Right cardiac atrium (tissue), 5 donors: ENCODE measurements around the gene NPR1. TPM values are rescaled to one million over a fixed set of nuclear protein-coding genes. Genes with fewer than 3 reads are reported as not detected.
"Not testable (repeated sequence)": the region's sequence is repeated elsewhere in the genome, so short reads cannot be mapped to it uniquely, and the experiment has no call there.

Experiments used
- ATAC-seq, 2 donors: fragments of 200-7000 bp; cut with Tn5 transposase; one replicate each; pipeline versions ENCODE4 v1.8.0 to v1.9.1; 2020; ENCODE audit warnings: moderate library complexity in 2 of 2, mild to moderate bottlenecking in 1 of 2
- DNase-seq, 3 donors: peaks; one replicate each; pipeline ENCODE4 v3.0.0-alpha.2; 2020
- H3K27ac ChIP-seq: one replicate; pipeline ENCODE4 v1.5.1; 2013; ENCODE audit warnings: mild to moderate bottlenecking, low read length, control low read depth, moderate library complexity
- H3K27me3 ChIP-seq: one replicate; pipeline ENCODE4 v1.6.1; 2013; ENCODE audit not compliant: control insufficient read depth, insufficient read depth
- H3K4me1 ChIP-seq: one replicate; pipeline ENCODE4 v1.6.1; 2013; ENCODE audit warnings: low read length; ENCODE audit not compliant: control insufficient read depth, insufficient read depth
- H3K4me3 ChIP-seq: one replicate; pipeline ENCODE4 v1.5.1; 2013; ENCODE audit warnings: low read length, control low read depth
- H3K9me3 ChIP-seq: one replicate; pipeline ENCODE4 v1.6.1; 2013; ENCODE audit warnings: low read length; ENCODE audit not compliant: control insufficient read depth
- WGBS: extraction: QIAGEN DNeasy Blood & Tissue Kit; methylation state at CpG from one replicate; pipeline ENCODE4 v1.1.7; 2013; 5-methylcytosine and 5-hydroxymethylcytosine counted together
- intact Hi-C, 4 donors: fragments of 100-400 bp; cut with DNase I; formaldehyde crosslinking; loops; one replicate each; pipeline versions ENCODE4 v1.11.0 to v1.14.0; 2022 to 2023
- polyA plus RNA-seq: library from polyadenylated mRNA; stranded (reverse); fragments of 200-250 nt; gene quantifications from one replicate; pipeline ENCODE4 v1.2.3, GENCODE V29; 2013
- total RNA-seq, 4 donors: library from RNA; stranded (reverse); fragmentation: NEBNext Ultra II Directional; extraction: Animal tissue kit (Norgen Biotek cat#: 25700); gene quantifications; one replicate each; pipeline ENCODE4 v1.2.1, GENCODE V29; 2021
- donor health status: healthy with polysubstance abuse.
- donor health status: DM: no; HTN: yes; CAD: no.
- donor health status: DM: no; HTN: no; CAD: no.
- donor health status: DM: no; HTN: yes; CAD: no; lungs with severe emphysema.
- donor health status: DM: yes; HTN: yes; CAD: no.

The NPR1 gene
- total and polyA plus RNA-seq, 5 donors: 21.2 to 31.2 (median 26.0) TPM

GRCh38 chr1:153638261-153638660, 40.2 kb upstream of the NPR1 start:
- no peaks in the 10 kb centered on the region for H3K27me3 ChIP-seq
- intact Hi-C loops: no loop called here
- H3K9me3 ChIP-seq: no peaks in the 10 kb centered on the region
- ATAC-seq (no peak), DNase-seq (no peak)
- WGBS: 75% methylated on average over 6 of the region's 6 CpGs
- peaks cover 11% of the 10 kb centered on the region for H3K4me1 ChIP-seq
- peak overlapping the region; percentile 40 for H3K27ac ChIP-seq
- no peak overlapping the region for H3K4me3 ChIP-seq

GRCh38 chr1:153639280-153639679, 39.2 kb upstream of the NPR1 start:
- Histone ChIP-seq H3K9me3 (no peaks in the 10 kb centered on the region), H3K4me1 (peaks cover 8% of the 10 kb centered on the region), H3K27ac (peak overlapping the region; percentile 53), H3K27me3 (no peaks in the 10 kb centered on the region), H3K4me3 (no peak overlapping the region)
- intact Hi-C loops: no loop called here
- ATAC-seq (peak in 1 of 2 donors; percentile 61), DNase-seq (no peak)
- 67% methylated on average over 3 of the region's 3 CpGs for whole genome bisulfite sequencing

GRCh38 chr1:153640213-153640612, 38.3 kb upstream of the NPR1 start:
- DNase-seq, ATAC-seq, H3K9me3 ChIP-seq, H3K4me3 ChIP-seq, intact Hi-C loops, H3K4me1 ChIP-seq, H3K27me3 ChIP-seq: not testable (repeated sequence)
- 92% methylated on average over 5 of the region's 5 CpGs for WGBS
- peak overlapping the region; percentile 39 for H3K27ac ChIP-seq

- intact Hi-C loops: no loop called here
- Histone ChIP-seq H3K9me3 (no peaks in the 10 kb centered on the region), H3K27me3 (no peaks in the 10 kb centered on the region), H3K27ac (no peak overlapping the region), H3K4me1 (peaks cover 5% of the 10 kb centered on the region), H3K4me3 (no peak overlapping the region)
- DNase-seq (no peak), ATAC-seq (no peak)
- WGBS: 59% methylated on average over 6 of the region's 6 CpGs
Measured at GRCh38 chr1:153640861-153641260, 37.6 kb upstream of the NPR1 start.

GRCh38 chr1:153642161-153642560, 36.3 kb upstream of the NPR1 start:
- ATAC-seq: no peak
- 74% methylated on average over 11 of the region's 11 CpGs for WGBS

GRCh38 chr1:153643100-153643499, 35.4 kb upstream of the NPR1 start:
- DNase-seq (no peak), ATAC-seq (no peak)
- no peaks in the 10 kb centered on the region for H3K27me3 ChIP-seq
- peaks cover 5% of the 10 kb centered on the region for H3K4me1 ChIP-seq
- H3K9me3 ChIP-seq: no peaks in the 10 kb centered on the region
- no peak overlapping the region for H3K27ac ChIP-seq
- 89% methylated on average over 11 of the region's 11 CpGs for WGBS
- intact Hi-C loops: no loop called here
- H3K4me3 ChIP-seq: no peak overlapping the region

More at GRCh38 chr1:153642161-153642560, 36.3 kb upstream of the NPR1 start:
- H3K27me3 ChIP-seq: no peaks in the 10 kb centered on the region
- no peak overlapping the region for H3K27ac ChIP-seq
- DNase-seq: no peak
- peaks cover 3% of the 10 kb centered on the region for H3K4me1 ChIP-seq
- H3K4me3 ChIP-seq: no peak overlapping the region
- no peaks in the 10 kb centered on the region for H3K9me3 ChIP-seq
- intact Hi-C loops: no loop called here

- intact Hi-C loops: no loop called here
- no peak for DNase-seq
Measured at GRCh38 chr1:153643816-153644215, 34.7 kb upstream of the NPR1 start.

GRCh38 chr1:153646672-153647345, 31.7 kb upstream of the NPR1 start:
- WGBS: 72% methylated on average over 5 of the region's 5 CpGs
- Histone ChIP-seq H3K4me3 (no peak overlapping the region), H3K27me3 (no peaks in the 10 kb centered on the region), H3K27ac (peak overlapping the region; percentile 76), H3K4me1 (peaks cover 4% of the 10 kb centered on the region), H3K9me3 (no peaks in the 10 kb centered on the region)
- DNase-seq (no peak), ATAC-seq (peak; percentile 4 to 8)
- intact Hi-C loops: no loop called here

More at GRCh38 chr1:153643816-153644215, 34.7 kb upstream of the NPR1 start:
- no peak overlapping the region for H3K4me3 ChIP-seq
- no peak overlapping the region for H3K27ac ChIP-seq
- H3K9me3 ChIP-seq: no peaks in the 10 kb centered on the region
- ATAC-seq: no peak
- peaks cover 5% of the 10 kb centered on the region for H3K4me1 ChIP-seq
- no peaks in the 10 kb centered on the region for H3K27me3 ChIP-seq

GRCh38 chr1:153647346-153647714, 31.2 kb upstream of the NPR1 start:
- Histone ChIP-seq H3K27ac (peak overlapping the region; percentile 76), H3K9me3 (no peaks in the 10 kb centered on the region), H3K4me3 (no peak overlapping the region), H3K4me1 (peaks cover 3% of the 10 kb centered on the region), H3K27me3 (no peaks in the 10 kb centered on the region)
- ATAC-seq: peak; percentile 10 to 17
- 46% methylated on average over 2 of the region's 2 CpGs for WGBS
- intact Hi-C loops: no loop called here
- no peak for DNase-seq

GRCh38 chr1:153648000-153648643, 30.4 kb upstream of the NPR1 start:
- Histone ChIP-seq H3K4me1 (peaks cover 3% of the 10 kb centered on the region), H3K4me3 (no peak overlapping the region), H3K27ac (no peak overlapping the region), H3K9me3 (no peaks in the 10 kb centered on the region), H3K27me3 (no peaks in the 10 kb centered on the region)
- intact Hi-C loops: no loop called here
- DNase-seq (no peak), ATAC-seq (peak; percentile 24 to 34)
- WGBS: 84% methylated on average over 10 of the region's 10 CpGs

GRCh38 chr1:153649137-153649862, 29.2 kb upstream of the NPR1 start:
- 29% methylated on average over 3 of the region's 3 CpGs for WGBS
- ATAC-seq (no peak), DNase-seq (no peak)
- Histone ChIP-seq H3K4me3 (no peak overlapping the region), H3K27me3 (no peaks in the 10 kb centered on the region), H3K4me1 (peaks cover 3% of the 10 kb centered on the region), H3K9me3 (no peaks in the 10 kb centered on the region), H3K27ac (no peak overlapping the region)
- intact Hi-C loops: no loop called here
